H9 (cell line): ENCODE results near the gene USP43. TPM values are rescaled to one million over a fixed set of nuclear protein-coding genes. Genes with fewer than 3 reads are reported as not detected.

ENCODE experiments used
- DNase-seq: peaks from one replicate; pipeline ENCODE4 v3.0.0-alpha.2; 2017
- H2AFZ ChIP-seq: one replicate; pipeline ENCODE4 v1.6.1; 2013; ENCODE audit warnings: mild to moderate bottlenecking, low read length, control low read depth, moderate library complexity
- H2AK5ac ChIP-seq: 2 replicates; pipeline ENCODE4 v1.6.1; 2013; ENCODE audit warnings: low read length, control low read depth, mixed read lengths; ENCODE audit not compliant: insufficient read length
- H2BK120ac ChIP-seq: one replicate; pipeline ENCODE4 v1.6.1; 2013; ENCODE audit warnings: low read depth, mild to moderate bottlenecking, low read length, control low read depth, inconsistent platforms; ENCODE audit not compliant: poor library complexity, severe bottlenecking
- H2BK12ac ChIP-seq: 2 replicates; pipeline ENCODE4 v1.6.1; 2013; ENCODE audit warnings: low read length, control low read depth, mixed read lengths, low read depth; ENCODE audit not compliant: insufficient read length
- H2BK15ac ChIP-seq: 2 replicates; pipeline ENCODE4 v1.6.1; 2013; ENCODE audit warnings: low read depth, low read length, control low read depth
- H2BK20ac ChIP-seq: one replicate; pipeline ENCODE4 v1.6.1; 2013; ENCODE audit warnings: low read depth, mild to moderate bottlenecking, low read length, control low read depth, inconsistent platforms; ENCODE audit not compliant: poor library complexity, severe bottlenecking
- H2BK5ac ChIP-seq: 2 replicates; pipeline ENCODE4 v1.6.1; 2013; ENCODE audit warnings: low read length, control low read depth, mixed read lengths; ENCODE audit not compliant: insufficient read length
- H3K14ac ChIP-seq: 2 replicates; pipeline ENCODE4 v1.6.1; 2013; ENCODE audit warnings: low read length, control low read depth; ENCODE audit not compliant: insufficient read depth
- H3K18ac ChIP-seq: 2 replicates; pipeline ENCODE4 v1.6.1; 2013; ENCODE audit warnings: low read depth, mild to moderate bottlenecking, mixed read lengths, low read length, control low read depth; ENCODE audit not compliant: insufficient read length
- H3K23ac ChIP-seq: 2 replicates; pipeline ENCODE4 v1.6.1; 2013; ENCODE audit warnings: low read length, control low read depth, mixed read lengths, low read depth; ENCODE audit not compliant: insufficient read length
- H3K23me2 ChIP-seq: 2 replicates; pipeline ENCODE4 v1.6.1; 2013; ENCODE audit warnings: low read depth, mild to moderate bottlenecking, mixed read lengths, low read length, control low read depth; ENCODE audit not compliant: insufficient read length, poor library complexity, severe bottlenecking
- H3K27ac ChIP-seq: 2 replicates; pipeline ENCODE4 v1.5.1; 2013; ENCODE audit warnings: low read length, control low read depth, mixed read lengths, low read depth; ENCODE audit not compliant: insufficient read length
- H3K27me3 ChIP-seq: 2 replicates; pipeline ENCODE4 v1.6.1; 2013; ENCODE audit warnings: low read length, control low read depth, inconsistent platforms; ENCODE audit not compliant: insufficient read depth
- H3K4ac ChIP-seq: 2 replicates; pipeline ENCODE4 v1.6.1; 2013; ENCODE audit warnings: low read depth, mild to moderate bottlenecking, control low read depth, inconsistent platforms, low read length, moderate library complexity
- H3K4me1 ChIP-seq: 2 replicates; pipeline ENCODE4 v1.6.1; 2013; ENCODE audit warnings: low read length, control low read depth, inconsistent platforms; ENCODE audit not compliant: insufficient read depth
- H3K4me2 ChIP-seq: 2 replicates; pipeline ENCODE4 v1.6.1; 2013; ENCODE audit warnings: low read length, control low read depth, mixed read lengths; ENCODE audit not compliant: insufficient read length, insufficient read depth
- H3K56ac ChIP-seq: 2 replicates; pipeline ENCODE4 v1.6.1; 2013; ENCODE audit warnings: low read depth, mild to moderate bottlenecking, mixed read lengths, low read length, control low read depth; ENCODE audit not compliant: insufficient read length
- H3K79me1 ChIP-seq: 2 replicates; pipeline ENCODE4 v1.6.1; 2013; ENCODE audit warnings: low read depth, mild to moderate bottlenecking, moderate library complexity, low read length, control low read depth, inconsistent platforms; ENCODE audit not compliant: insufficient read depth, poor library complexity, severe bottlenecking
- H3K79me2 ChIP-seq: 2 replicates; pipeline ENCODE4 v1.6.1; 2013; ENCODE audit warnings: low read length, control low read depth, inconsistent platforms; ENCODE audit not compliant: insufficient read depth
- H3K9ac ChIP-seq: 2 replicates; pipeline ENCODE4 v1.6.1; 2013; ENCODE audit warnings: low read length, control low read depth, mixed read lengths; ENCODE audit not compliant: insufficient read length; ENCODE audit errors: extremely low read depth
- H3K9me3 ChIP-seq: one replicate; pipeline ENCODE4 v1.6.1; 2013; ENCODE audit warnings: low read depth, low read length, inconsistent platforms; ENCODE audit not compliant: control insufficient read depth
- H3T11ph ChIP-seq: one replicate; pipeline ENCODE4 v1.6.1; 2013; ENCODE audit warnings: mild to moderate bottlenecking, low read length, control low read depth, inconsistent platforms
- H4K20me1 ChIP-seq: one replicate; pipeline ENCODE4 v1.6.1; 2013; ENCODE audit not compliant: control insufficient read depth, insufficient read length, insufficient read depth
- H4K5ac ChIP-seq: 2 replicates; pipeline ENCODE4 v1.6.1; 2013; ENCODE audit warnings: low read depth, mild to moderate bottlenecking, mixed read lengths, low read length, control low read depth; ENCODE audit not compliant: insufficient read length
- H4K8ac ChIP-seq: replicated peaks from 2 replicates; pipeline ENCODE4 v1.6.1; 2013; ENCODE audit warnings: low read length, control low read depth, mixed read lengths, low read depth; ENCODE audit not compliant: insufficient read length
- H4K91ac ChIP-seq: 2 replicates; pipeline ENCODE4 v1.6.1; 2013; ENCODE audit warnings: low read depth, mild to moderate bottlenecking, moderate library complexity, mixed read lengths, low read length, control low read depth; ENCODE audit not compliant: insufficient read length
- H3K27ac Mint-ChIP-seq, 3 experiments: 2 replicates in 2 of 3; 3 replicates in 1 of 3; pipeline ENCODE4 v1.8.0; 2020 to 2021; ENCODE audit warnings: mixed read lengths in 3 of 3, mild to moderate bottlenecking in 1 of 3, moderate library complexity in 1 of 3
- H3K27me3 Mint-ChIP-seq: 2 replicates; pipeline ENCODE4 v1.8.0; 2021; ENCODE audit warnings: low read depth, mild to moderate bottlenecking, moderate library complexity, mixed read lengths
- H3K36me3 Mint-ChIP-seq, 3 experiments: 2 replicates in 2 of 3; 3 replicates in 1 of 3; pipeline ENCODE4 v1.8.0; 2020 to 2021; ENCODE audit warnings: low read depth in 3 of 3, mixed read lengths in 3 of 3; ENCODE audit not compliant: insufficient read depth in 1 of 3
- H3K4me1 Mint-ChIP-seq, 2 experiments: 2 replicates each; pipeline ENCODE4 v1.8.0; 2020; ENCODE audit warnings: mixed read lengths in 2 of 2
- H3K4me3 Mint-ChIP-seq, 2 experiments: 2 replicates in 1 of 2; 3 replicates in 1 of 2; pipeline ENCODE4 v1.8.0; 2020 to 2021; ENCODE audit warnings: mild to moderate bottlenecking in 2 of 2, mixed read lengths in 2 of 2, moderate library complexity in 1 of 2
- H3K9me3 Mint-ChIP-seq, 2 experiments: 2 replicates in 1 of 2; 3 replicates in 1 of 2; pipeline ENCODE4 v1.8.0; 2020; ENCODE audit warnings: mild to moderate bottlenecking in 2 of 2, mixed read lengths in 2 of 2, moderate library complexity in 1 of 2
- WGBS: extraction: QIAGEN DNeasy Blood & Tissue Kit; methylation state at CpG from one replicate; pipeline ENCODE4 v1.1.7; 2013; ENCODE audit warnings: missing lambda C conversion rate, low lambda C conversion rate, mixed read lengths; ENCODE audit not compliant: insufficient read length; ENCODE audit errors: extremely low coverage; 5-methylcytosine and 5-hydroxymethylcytosine counted together
- total RNA-seq: library from RNA; stranded (reverse); gene quantifications from 2 replicates; pipeline ENCODE4 v1.2.1, GENCODE V29; 2021
- TF ChIP-seq, protein P1 (sequence below): fragments of 200-600 bp; sonication (generic); conservative IDR thresholded peaks from 3 replicates; pipeline ENCODE4 v1.8.0; 2021; ENCODE audit warnings: antibody characterized with exemption, mild to moderate bottlenecking

The USP43 gene
- total RNA-seq, 1 experiment from 2014 or later: 5.2 TPM

DNA sequence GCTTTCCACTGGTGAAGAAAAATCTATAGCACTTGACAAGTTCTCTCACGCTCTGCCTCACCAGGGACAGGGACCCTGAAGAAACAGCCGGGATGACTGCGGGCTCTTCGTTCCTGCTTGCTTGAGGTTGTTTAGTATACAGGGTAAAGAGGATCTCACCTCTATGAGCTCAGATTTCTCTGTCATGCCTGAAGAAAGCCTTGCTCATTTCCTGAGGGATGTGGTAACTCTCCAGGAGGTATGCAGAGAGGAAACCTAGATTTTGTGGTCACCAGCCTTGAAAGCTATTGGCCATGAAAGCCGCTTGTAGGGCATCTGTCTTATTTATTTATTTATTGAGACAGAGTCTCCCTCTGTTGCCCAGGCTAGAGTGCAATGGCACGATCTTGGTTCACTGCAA, 23.2 kb downstream of the USP43 start:
- H3K27ac Mint-ChIP-seq: no peak overlapping the region
- no peak overlapping the region for H4K5ac ChIP-seq
- no peak overlapping the region for H3T11ph ChIP-seq
- no peaks in the 10 kb centered on the region for H3K27me3 ChIP-seq
- no peaks in the 10 kb centered on the region for H4K20me1 ChIP-seq
- H3K9me3 ChIP-seq: no peaks in the 10 kb centered on the region
- H4K91ac ChIP-seq: no peak overlapping the region
- H2BK15ac ChIP-seq: no peak overlapping the region
- H2BK120ac ChIP-seq: no peak overlapping the region
- no peak overlapping the region for H3K4ac ChIP-seq
- H3K18ac ChIP-seq: no peak overlapping the region
- H2AFZ ChIP-seq: no peak overlapping the region
- H3K9ac ChIP-seq: no peak overlapping the region
- no peak overlapping the region for H3K23ac ChIP-seq
- TF ChIP-seq, protein P1, sequence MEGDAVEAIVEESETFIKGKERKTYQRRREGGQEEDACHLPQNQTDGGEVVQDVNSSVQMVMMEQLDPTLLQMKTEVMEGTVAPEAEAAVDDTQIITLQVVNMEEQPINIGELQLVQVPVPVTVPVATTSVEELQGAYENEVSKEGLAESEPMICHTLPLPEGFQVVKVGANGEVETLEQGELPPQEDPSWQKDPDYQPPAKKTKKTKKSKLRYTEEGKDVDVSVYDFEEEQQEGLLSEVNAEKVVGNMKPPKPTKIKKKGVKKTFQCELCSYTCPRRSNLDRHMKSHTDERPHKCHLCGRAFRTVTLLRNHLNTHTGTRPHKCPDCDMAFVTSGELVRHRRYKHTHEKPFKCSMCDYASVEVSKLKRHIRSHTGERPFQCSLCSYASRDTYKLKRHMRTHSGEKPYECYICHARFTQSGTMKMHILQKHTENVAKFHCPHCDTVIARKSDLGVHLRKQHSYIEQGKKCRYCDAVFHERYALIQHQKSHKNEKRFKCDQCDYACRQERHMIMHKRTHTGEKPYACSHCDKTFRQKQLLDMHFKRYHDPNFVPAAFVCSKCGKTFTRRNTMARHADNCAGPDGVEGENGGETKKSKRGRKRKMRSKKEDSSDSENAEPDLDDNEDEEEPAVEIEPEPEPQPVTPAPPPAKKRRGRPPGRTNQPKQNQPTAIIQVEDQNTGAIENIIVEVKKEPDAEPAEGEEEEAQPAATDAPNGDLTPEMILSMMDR: no peak
- no peak overlapping the region for H3K14ac ChIP-seq
- H2BK12ac ChIP-seq: no peak overlapping the region
- no peak overlapping the region for H2AK5ac ChIP-seq
- no peaks in the 10 kb centered on the region; the same call in 1 of the 2 replicates for H3K27me3 Mint-ChIP-seq
- peaks cover 6 to 12% of the 10 kb centered on the region in 2 experiments for H3K4me1 Mint-ChIP-seq
- H3K9me3 Mint-ChIP-seq: peaks cover 3 to 6% of the 10 kb centered on the region in 2 experiments; a peak in 3 of 5 replicates
- H3K79me2 ChIP-seq: no peaks in the 10 kb centered on the region
- H3K4me2 ChIP-seq: no peak overlapping the region
- H3K56ac ChIP-seq: no peak overlapping the region
- H3K79me1 ChIP-seq: no peaks in the 10 kb centered on the region
- no peak overlapping the region for H2BK20ac ChIP-seq
- peaks cover 7% of the 10 kb centered on the region for H3K4me1 ChIP-seq
- no peaks in the 10 kb centered on the region for H3K23me2 ChIP-seq
- DNase-seq: no peak
- no peak overlapping the region for H3K4me3 Mint-ChIP-seq
- no peak overlapping the region for H2BK5ac ChIP-seq
- H3K36me3 Mint-ChIP-seq: peaks cover 12 to 30% (median 28%) of the 10 kb centered on the region in 3 experiments
- WGBS: no CpG with 5 or more reads among the region's 6 CpGs
- no peak overlapping the region for H4K8ac ChIP-seq
- no peak overlapping the region for H3K27ac ChIP-seq
